NCI-H1105 (cell line): ENCODE data around the gene LINC00305.

ENCODE experiments used
- DNase-seq: peaks from one replicate; lab custom pipeline; 2025; lab: John Stamatoyannopoulos, UW

The LINC00305 gene

GRCh38 chr18:64031411-64031810, 117.5 kb downstream of the LINC00305 start:
- no peak for DNase-seq
